Erythroblast (primary cell): ENCODE data around the gene FSIP1.

Source experiments
- GATA1 ChIP-seq: IDR thresholded peaks from 2 replicates; pipeline ENCODE4 v1.6.1; 2011; ENCODE audit warnings: low read depth, mild to moderate bottlenecking, control low read depth, low read length, moderate library complexity
- POLR2A ChIP-seq: IDR thresholded peaks from 2 replicates; pipeline ENCODE4 v1.6.1; 2011; ENCODE audit warnings: mild to moderate bottlenecking, low read length

DNA sequence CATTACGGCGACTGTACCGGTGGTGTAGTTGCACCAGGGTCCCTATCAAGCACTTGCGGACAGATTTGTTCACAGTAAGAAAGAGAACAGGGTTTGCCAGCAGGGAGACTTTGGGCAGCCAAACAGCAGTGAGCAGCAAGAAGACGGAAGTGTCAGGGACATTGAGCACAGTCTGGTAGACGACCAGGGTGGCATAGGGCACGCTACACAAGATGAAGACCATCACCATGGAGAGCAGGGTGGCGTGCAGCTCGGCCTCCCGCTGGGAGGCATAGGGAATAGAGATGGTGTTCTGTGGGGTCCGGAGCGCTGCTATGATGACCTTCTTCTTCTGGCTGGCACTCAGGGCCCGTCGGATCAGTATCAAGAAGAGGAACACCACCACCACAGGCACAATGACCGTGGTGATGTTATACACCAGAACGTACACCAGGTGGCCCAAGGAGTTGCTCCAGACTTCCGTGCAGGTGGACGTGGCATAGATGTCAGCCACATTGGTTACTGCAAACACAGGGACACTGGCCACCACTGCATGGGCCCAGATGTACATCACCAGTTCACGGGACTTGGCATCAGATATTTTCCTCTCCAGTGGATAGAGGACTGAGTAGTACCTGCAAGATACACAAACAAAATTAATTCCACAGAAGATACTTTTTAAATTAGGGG lies 19.1 kb upstream of the FSIP1 start:
- TF ChIP-seq POLR2A (no peak), GATA1 (no peak)
